PC-9 (cell line): Measurements from ENCODE around the gene MRC2.

Experiments
- CTCF ChIP-seq: fragments of 200-600 bp; sonication (generic); conservative IDR thresholded peaks from 2 replicates; pipeline ENCODE4 v1.6.1; 2017; ENCODE audit warnings: mixed run types, antibody characterized with exemption, mild to moderate bottlenecking, moderate library complexity
- EZH2 ChIP-seq: fragments of 200-600 bp; sonication (generic); IDR thresholded peaks from 2 replicates; pipeline ENCODE4 v1.8.0; 2017; ENCODE audit warnings: antibody characterized with exemption, low read depth

GRCh38 chr17:62661337-62661736 lies 33.9 kb downstream of the MRC2 start:
- no peak for TF ChIP-seq CTCF
- TF ChIP-seq EZH2 = no peak
